ENCODE data around the gene MPV17. TPM values are rescaled to one million over a fixed set of nuclear protein-coding genes. Genes with fewer than 3 reads are reported as not detected.

MPV17 gene
- total and polyA plus RNA-seq, 4 experiments from 2014 or later, result 89.3 to 162 (median 109) TPM

DNA sequence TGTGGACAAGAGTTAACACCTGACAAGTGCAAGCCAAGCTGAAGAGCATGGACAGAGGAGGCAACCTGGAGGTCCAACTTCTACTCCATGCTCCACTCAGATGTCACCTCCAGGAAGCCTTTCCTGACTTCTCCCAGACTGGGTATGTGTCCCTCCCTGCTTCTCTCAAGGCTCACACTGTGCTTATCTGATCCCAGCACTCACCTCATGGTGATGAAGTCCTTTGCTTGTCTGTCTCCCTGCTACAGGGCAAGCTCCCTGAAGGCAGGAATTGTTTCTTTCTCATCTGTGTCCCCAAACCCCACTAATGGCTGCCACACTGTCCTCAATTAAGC, 57.4 kb downstream of the MPV17 start:
- Mint-ChIP-seq H3K27ac (no peak overlapping the region), H3K4me1 (peaks cover 23 to 35% (median 25%) of the 10 kb centered on the region in 4 donors), H3K9me3 (peaks cover 0 to 4% (median 0%) of the 10 kb centered on the region in 8 donors), H3K4me3 (peak overlapping the region in 7 of 8 donors; percentile 57 to 72 (median 66)), H3K27me3 (peaks cover 32 to 33% of the 10 kb centered on the region in 2 donors), H3K36me3 (peaks cover 0 to 3% of the 10 kb centered on the region in 2 donors)
- ChIA-PET CTCF (ENCODE audit: partially characterized antibody) (interaction anchor here (0.7 to 5.6 kb wide), 10 partner anchors 10 to 303 kb away, joined by 3 to 43 read pairs (median 4); partner anchors contain the start of gene TRIM54), POLR2A (ENCODE audit: partially characterized antibody) (interaction anchor here (1.1 to 2.0 kb wide), 3 partner anchors 14 to 304 kb away, joined by 4 read pairs; no protein-coding TSS in a partner anchor)
- no peak for DNase-seq
- Histone ChIP-seq H3K9me3 (ENCODE audit: control insufficient read depth in 1 of 2, low read length in 2 of 2) (no peaks in the 10 kb centered on the region), H3K4me1 (ENCODE audit: insufficient read depth, low read length) (peaks cover 23% of the 10 kb centered on the region), H3K27ac (ENCODE audit: low read depth, low read length) (no peak overlapping the region), H3K4me3 (ENCODE audit: low read length in 2 of 2) (no peak overlapping the region), H3K27me3 (ENCODE audit: insufficient read depth, low read length) (peaks cover 26% of the 10 kb centered on the region), H3K36me3 (ENCODE audit: insufficient read depth, low read length) (no peaks in the 10 kb centered on the region)
- intact Hi-C loops (cut with micrococcal nuclease), result loop anchor here (1.0 kb wide), 1 partner anchor 15 kb away; no protein-coding TSS in a partner anchor

DNA sequence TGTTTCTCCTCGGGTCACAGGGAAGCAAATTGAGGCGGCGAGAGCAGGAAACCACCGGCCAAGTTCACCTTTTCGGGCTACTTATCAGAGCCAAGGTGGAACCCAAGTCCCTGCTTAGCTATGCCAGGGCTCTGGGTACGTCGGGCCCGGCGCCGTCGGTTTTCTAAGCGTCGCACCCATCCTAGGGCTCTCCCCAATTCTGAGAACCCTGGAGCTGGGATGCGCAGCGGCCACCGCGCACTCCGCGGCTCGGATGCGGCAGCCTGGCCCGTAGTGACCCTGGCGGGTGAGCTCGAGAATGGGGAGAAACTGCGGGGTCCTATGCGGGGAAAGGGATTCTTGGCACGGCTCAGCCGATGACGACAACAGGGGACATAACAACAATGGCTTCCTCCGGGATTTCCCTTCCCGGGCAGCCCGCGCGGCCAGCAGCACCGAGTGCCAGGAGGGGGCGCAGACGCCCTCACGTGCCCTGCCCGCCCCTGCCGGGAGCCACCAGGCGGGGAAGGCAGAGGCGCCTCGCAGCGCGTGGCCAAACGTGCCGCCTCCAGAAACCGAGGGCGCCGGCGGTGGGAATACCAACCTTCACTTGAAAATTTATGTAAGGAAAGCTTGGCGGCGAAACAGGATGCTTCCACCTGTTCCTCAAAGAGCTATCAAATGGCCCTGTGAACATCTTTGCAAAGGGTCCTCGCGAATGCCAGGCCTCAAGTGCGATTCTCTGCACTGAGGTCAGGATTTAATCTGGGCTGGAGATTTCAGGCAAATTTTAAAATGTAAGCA, 58.0 kb downstream of the MPV17 start:
- peak overlapping the region in 1 of 2 donors; percentile 47 for H3K4me3 ChIP-seq (ENCODE audit: low read length in 2 of 2)
- H3K36me3 ChIP-seq (ENCODE audit: insufficient read depth, low read length), result no peaks in the 10 kb centered on the region
- Mint-ChIP-seq H3K4me3 (peak overlapping the region; percentile 70 to 94 (median 83)), H3K4me1 (peaks cover 23 to 38% (median 25%) of the 10 kb centered on the region in 4 donors), H3K27me3 (peaks cover 35 to 38% of the 10 kb centered on the region in 2 donors), H3K9me3 (peaks cover 0 to 4% (median 0%) of the 10 kb centered on the region in 8 donors), H3K27ac (peak overlapping the region in 3 of 7 donors; percentile 21 to 54 (median 52)), H3K36me3 (peaks cover 0 to 3% of the 10 kb centered on the region in 2 donors)
- intact Hi-C loops (cut with micrococcal nuclease), result loop anchor here (1.0 to 5.0 kb wide), 2 partner anchors 15 to 48 kb away; partner anchors contain the start of gene CAD
- no peaks in the 10 kb centered on the region for H3K9me3 ChIP-seq (ENCODE audit: control insufficient read depth in 1 of 2, low read length in 2 of 2)
- POLR2A ChIA-PET (ENCODE audit: partially characterized antibody), result interaction anchor here (1.1 to 2.0 kb wide), 3 partner anchors 15 to 303 kb away, joined by 4 read pairs; no protein-coding TSS in a partner anchor
- peak; percentile 39 to 73 (median 50) for DNase-seq
- no peak overlapping the region for H3K27ac ChIP-seq (ENCODE audit: low read depth, low read length)
- CTCF ChIA-PET (ENCODE audit: partially characterized antibody), result interaction anchor here (0.7 to 5.6 kb wide), 12 partner anchors 9 to 303 kb away, joined by 3 to 43 read pairs (median 4); partner anchors contain the start of gene TRIM54
- H3K27me3 ChIP-seq (ENCODE audit: insufficient read depth, low read length), result peaks cover 31% of the 10 kb centered on the region
- peaks cover 23% of the 10 kb centered on the region for H3K4me1 ChIP-seq (ENCODE audit: insufficient read depth, low read length)

DNA sequence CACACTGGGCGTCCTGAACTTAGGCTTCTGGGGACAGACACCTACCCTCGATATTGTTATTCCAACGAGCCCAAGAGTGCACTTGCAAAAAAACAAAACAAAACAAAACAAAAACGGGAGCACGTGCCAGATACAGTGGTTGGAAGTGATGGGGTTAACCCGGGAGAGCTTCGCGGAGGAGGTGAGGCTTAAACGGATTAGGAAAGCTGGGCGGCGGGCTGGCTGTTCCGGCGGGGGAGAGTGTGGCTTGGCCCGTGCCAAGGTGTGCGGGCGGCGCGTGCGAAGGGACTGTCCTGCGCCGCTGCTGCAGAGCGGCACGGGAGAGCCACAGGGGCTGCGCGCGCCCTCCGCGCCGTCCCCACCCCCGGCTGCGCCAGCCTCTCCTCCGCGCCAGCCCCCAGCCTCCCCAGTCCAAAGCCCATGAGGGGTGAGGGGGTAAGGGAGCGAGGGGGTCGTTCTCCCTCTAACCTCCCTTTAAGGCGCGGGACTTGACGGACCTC, 58.6 kb downstream of the MPV17 start:
- Mint-ChIP-seq H3K36me3 (peaks cover 0 to 3% of the 10 kb centered on the region in 2 donors), H3K27ac (peak overlapping the region in 5 of 7 donors; percentile 21 to 73 (median 48)), H3K4me1 (peaks cover 23 to 38% (median 25%) of the 10 kb centered on the region in 4 donors), H3K27me3 (peaks cover 37 to 42% of the 10 kb centered on the region in 2 donors), H3K9me3 (peaks cover 0 to 2% (median 0%) of the 10 kb centered on the region in 8 donors), H3K4me3 (peak overlapping the region; percentile 82 to 96 (median 92))
- DNase-seq, result peak in 4 of 5 donors; percentile 14 to 26 (median 18)
- peaks cover 23% of the 10 kb centered on the region for H3K4me1 ChIP-seq (ENCODE audit: insufficient read depth, low read length)
- peak overlapping the region; percentile 23 to 47 for H3K4me3 ChIP-seq (ENCODE audit: low read length in 2 of 2)
- no peaks in the 10 kb centered on the region for H3K36me3 ChIP-seq (ENCODE audit: insufficient read depth, low read length)
- H3K9me3 ChIP-seq (ENCODE audit: control insufficient read depth in 1 of 2, low read length in 2 of 2), result no peaks in the 10 kb centered on the region
- ChIA-PET CTCF (ENCODE audit: partially characterized antibody) (interaction anchor here (0.7 to 5.6 kb wide), 8 partner anchors 12 to 302 kb away, joined by 3 to 43 read pairs (median 4); partner anchors contain the start of gene TRIM54), POLR2A (ENCODE audit: partially characterized antibody) (interaction anchor here (1.1 to 2.0 kb wide), 3 partner anchors 15 to 303 kb away, joined by 4 read pairs; no protein-coding TSS in a partner anchor)
- H3K27me3 ChIP-seq (ENCODE audit: insufficient read depth, low read length), result peaks cover 33% of the 10 kb centered on the region
- intact Hi-C loops (cut with micrococcal nuclease), result loop anchor here (5.0 kb wide), 1 partner anchor 47 kb away; the partner anchor contains the start of gene CAD
- no peak overlapping the region for H3K27ac ChIP-seq (ENCODE audit: low read depth, low read length)

DNA sequence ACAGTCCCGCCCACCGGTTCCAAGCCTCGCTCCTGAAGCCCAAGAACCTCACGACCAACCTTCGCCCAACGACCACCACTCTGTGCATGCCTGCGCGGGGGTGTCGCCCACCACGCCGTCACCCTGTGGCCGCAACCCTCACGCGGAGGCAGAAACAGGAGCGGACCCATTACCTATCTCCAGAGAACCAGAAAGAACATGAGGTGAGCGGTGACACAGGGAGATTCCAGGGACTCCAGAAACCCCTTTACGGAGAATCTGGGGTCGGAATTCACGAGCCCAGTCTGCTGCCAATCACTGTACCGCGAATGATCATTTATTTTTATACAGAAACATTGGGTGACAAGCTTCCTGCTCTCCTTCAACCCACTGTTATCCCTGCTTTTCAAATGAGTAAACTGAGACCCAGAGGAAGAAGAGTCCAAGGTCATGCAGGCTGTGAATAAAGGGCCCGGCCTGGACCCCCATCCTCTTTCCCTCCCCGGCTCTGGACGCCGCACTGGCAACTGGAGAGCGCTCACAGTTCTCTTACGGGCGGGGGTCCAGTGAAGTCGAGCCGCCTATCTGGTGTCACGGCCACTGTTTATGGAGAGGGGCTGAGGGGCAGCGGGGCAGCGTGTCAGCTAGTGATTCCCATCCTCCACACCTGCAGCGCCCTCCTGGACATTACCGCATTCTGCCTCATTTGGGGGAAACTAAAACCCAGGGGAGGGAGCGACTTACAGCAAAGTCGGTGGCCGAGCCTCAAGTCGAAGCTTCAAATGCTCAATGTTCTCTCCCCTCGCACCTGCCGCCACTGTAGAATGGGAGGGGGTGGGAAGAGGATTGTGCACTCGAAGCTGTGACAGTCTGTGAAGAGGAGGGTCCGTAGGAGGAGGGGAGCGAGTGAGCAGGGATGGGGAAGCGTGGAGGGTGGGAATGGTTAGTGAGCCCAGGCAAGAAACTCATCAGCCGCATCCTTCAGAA, 59.3 kb downstream of the MPV17 start:
- peaks cover 0 to 2% (median 0%) of the 10 kb centered on the region in 8 donors for H3K9me3 Mint-ChIP-seq
- POLR2A ChIA-PET (ENCODE audit: partially characterized antibody), result interaction anchor here (1.1 to 2.0 kb wide), 2 partner anchors 49 to 51 kb away, joined by 3 to 4 read pairs; partner anchors contain the start of genes ATRAID and SLC5A6
- no peak overlapping the region for H3K27ac ChIP-seq (ENCODE audit: low read depth, low read length)
- DNase-seq, result peak in 2 of 5 donors; percentile 9 to 19
- no peaks in the 10 kb centered on the region for H3K36me3 ChIP-seq (ENCODE audit: insufficient read depth, low read length)
- CTCF ChIA-PET (ENCODE audit: partially characterized antibody), result interaction anchor here (0.7 to 5.6 kb wide), 5 partner anchors 12 to 302 kb away, joined by 3 to 43 read pairs (median 3); partner anchors contain the start of gene TRIM54
- peaks cover 0 to 3% of the 10 kb centered on the region in 2 donors for H3K36me3 Mint-ChIP-seq
- peak overlapping the region in 6 of 7 donors; percentile 33 to 89 (median 66) for H3K27ac Mint-ChIP-seq
- H3K4me3 ChIP-seq (ENCODE audit: low read length in 2 of 2), result peak overlapping the region; percentile 23 to 52
- peaks cover 40 to 45% of the 10 kb centered on the region in 2 donors for H3K27me3 Mint-ChIP-seq
- H3K9me3 ChIP-seq (ENCODE audit: control insufficient read depth in 1 of 2, low read length in 2 of 2), result no peaks in the 10 kb centered on the region
- peaks cover 23 to 38% (median 25%) of the 10 kb centered on the region in 4 donors for H3K4me1 Mint-ChIP-seq
- intact Hi-C loops (cut with micrococcal nuclease), result loop anchor here (5.0 kb wide), 1 partner anchor 46 kb away; the partner anchor contains the start of gene CAD
- H3K4me3 Mint-ChIP-seq, result peak overlapping the region; percentile 82 to 96 (median 92)
- peaks cover 37% of the 10 kb centered on the region for H3K27me3 ChIP-seq (ENCODE audit: insufficient read depth, low read length)
- H3K4me1 ChIP-seq (ENCODE audit: insufficient read depth, low read length), result peaks cover 23% of the 10 kb centered on the region

GRCh38 chr2:27262379-27263286, 60.3 kb downstream of the MPV17 start, which contains the start of gene SLC30A3:
Gene SLC30A3, minus strand, starts transcription at chr2:27263047. Its CDS starts 141 bp downstream, at chr2:27262906.
- H3K27me3 ChIP-seq (ENCODE audit: insufficient read depth, low read length), result peaks cover 46% of the 10 kb centered on the region
- POLR2A ChIA-PET (ENCODE audit: partially characterized antibody), result interaction anchor here (1.1 kb wide), 1 partner anchor 50 kb away, joined by 3 read pairs; the partner anchor contains the start of genes ATRAID and SLC5A6

More at GRCh38 chr2:27262379-27263286, 60.3 kb downstream of the MPV17 start, which contains the start of gene SLC30A3:
- Mint-ChIP-seq H3K4me1 (peaks cover 23 to 38% (median 25%) of the 10 kb centered on the region in 4 donors), H3K9me3 (peaks cover 0 to 2% (median 0%) of the 10 kb centered on the region in 8 donors), H3K27ac (peak within 1 kb of the TSS in 5 of 7 donors; percentile 11 to 89 (median 71)), H3K36me3 (peaks cover 0 to 3% of the 10 kb centered on the region in 2 donors), H3K27me3 (peaks cover 45 to 49% of the 10 kb centered on the region in 2 donors), H3K4me3 (peak within 1 kb of the TSS; percentile 82 to 96 (median 92))
- Histone ChIP-seq H3K9me3 (ENCODE audit: control insufficient read depth in 1 of 2, low read length in 2 of 2) (no peaks in the 10 kb centered on the region), H3K4me3 (ENCODE audit: low read length in 2 of 2) (peak within 1 kb of the TSS; percentile 23 to 52), H3K36me3 (ENCODE audit: insufficient read depth, low read length) (no peaks in the 10 kb centered on the region), H3K27ac (ENCODE audit: low read depth, low read length) (no peak within 1 kb of the TSS), H3K4me1 (ENCODE audit: insufficient read depth, low read length) (peaks cover 23% of the 10 kb centered on the region)
- CTCF ChIA-PET (ENCODE audit: partially characterized antibody), result interaction anchor here (1.2 to 5.6 kb wide), 3 partner anchors 18 to 41 kb away, joined by 3 to 43 read pairs (median 3); partner anchors contain the start of gene TRIM54
- intact Hi-C loops (cut with micrococcal nuclease), result loop anchor here (5.0 kb wide), 1 partner anchor 45 kb away; the partner anchor contains the start of gene CAD
- DNase-seq, result peak; percentile 49 to 67 (median 55)
